Mucosa of rectum (tissue), 2 donors: ENCODE data around the gene SUGCT.

Experiments used
- H3K27ac ChIP-seq, 2 donors: one replicate each; pipeline ENCODE4 v1.7.0; 2013; ENCODE audit warnings: inconsistent platforms in 2 of 2, low read depth in 2 of 2, low read length in 2 of 2
- H3K27me3 ChIP-seq, 2 donors: one replicate each; pipeline ENCODE4 v1.7.0; 2013; ENCODE audit warnings: low read length in 2 of 2; ENCODE audit not compliant: control insufficient read depth in 2 of 2, insufficient read depth in 2 of 2
- H3K36me3 ChIP-seq, 2 donors: one replicate each; pipeline ENCODE4 v1.7.0; 2013; ENCODE audit warnings: low read length in 2 of 2; ENCODE audit not compliant: control insufficient read depth in 2 of 2, insufficient read depth in 2 of 2
- H3K4me1 ChIP-seq, 2 donors: one replicate each; pipeline ENCODE4 v1.7.0; 2013; ENCODE audit warnings: low read length in 2 of 2, mild to moderate bottlenecking in 1 of 2; ENCODE audit not compliant: control insufficient read depth in 2 of 2, insufficient read depth in 2 of 2
- H3K4me3 ChIP-seq, 2 donors: one replicate each; pipeline ENCODE4 v1.7.0; 2013; ENCODE audit warnings: low read length in 2 of 2
- H3K9ac ChIP-seq, 2 donors: one replicate each; pipeline ENCODE4 v1.7.0; 2013; ENCODE audit warnings: low read length in 2 of 2, low read depth in 1 of 2, mild to moderate bottlenecking in 1 of 2
- H3K9me3 ChIP-seq, 2 donors: one replicate each; pipeline ENCODE4 v1.7.0; 2013; ENCODE audit warnings: low read length in 2 of 2; ENCODE audit not compliant: control insufficient read depth in 2 of 2
- donor health status: healthy.
- donor health status: Normal muscosa, but diverticular disease.

SUGCT gene

GRCh38 chr7:40763319-40764287 is 628.8 kb downstream of the SUGCT start:
- Histone ChIP-seq H3K27me3 (no peaks in the 10 kb centered on the region), H3K36me3 (no peaks in the 10 kb centered on the region), H3K27ac (no peak overlapping the region), H3K9me3 (no peaks in the 10 kb centered on the region), H3K4me1 (no peaks in the 10 kb centered on the region), H3K4me3 (no peak overlapping the region), H3K9ac (no peak overlapping the region)

DNA sequence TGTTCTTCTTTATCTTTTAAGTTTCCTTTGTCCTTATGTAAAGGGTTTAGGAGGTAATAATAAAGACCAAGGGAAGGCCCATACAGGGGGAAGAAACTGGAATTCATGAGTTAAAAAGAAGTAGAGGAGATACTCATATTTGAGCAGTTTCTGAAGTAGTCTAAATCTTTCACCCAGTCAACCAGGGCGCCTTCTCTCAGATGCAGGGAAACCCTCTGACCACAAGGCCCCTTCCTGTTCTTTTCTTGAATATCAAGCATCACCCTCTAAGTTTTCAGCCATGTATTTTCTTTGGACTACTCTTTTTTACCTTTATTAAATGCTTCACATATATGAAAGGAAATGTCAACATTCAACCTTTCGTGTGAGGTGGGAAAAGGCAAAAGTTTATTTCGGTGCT is 630.8 kb downstream of the SUGCT start:
- Histone ChIP-seq H3K36me3 (no peaks in the 10 kb centered on the region), H3K4me3 (no peak overlapping the region), H3K4me1 (no peaks in the 10 kb centered on the region), H3K9me3 (no peaks in the 10 kb centered on the region), H3K27ac (no peak overlapping the region), H3K9ac (no peak overlapping the region), H3K27me3 (no peaks in the 10 kb centered on the region)

GRCh38 chr7:40772096-40772495 is 637.3 kb downstream of the SUGCT start:
- no peaks in the 10 kb centered on the region for H3K9me3 ChIP-seq
- no peaks in the 10 kb centered on the region for H3K27me3 ChIP-seq
- H3K4me1 ChIP-seq = no peaks in the 10 kb centered on the region
- H3K4me3 ChIP-seq = no peak overlapping the region
- H3K27ac ChIP-seq = no peak overlapping the region
- H3K9ac ChIP-seq = no peak overlapping the region
- H3K36me3 ChIP-seq = no peaks in the 10 kb centered on the region

DNA sequence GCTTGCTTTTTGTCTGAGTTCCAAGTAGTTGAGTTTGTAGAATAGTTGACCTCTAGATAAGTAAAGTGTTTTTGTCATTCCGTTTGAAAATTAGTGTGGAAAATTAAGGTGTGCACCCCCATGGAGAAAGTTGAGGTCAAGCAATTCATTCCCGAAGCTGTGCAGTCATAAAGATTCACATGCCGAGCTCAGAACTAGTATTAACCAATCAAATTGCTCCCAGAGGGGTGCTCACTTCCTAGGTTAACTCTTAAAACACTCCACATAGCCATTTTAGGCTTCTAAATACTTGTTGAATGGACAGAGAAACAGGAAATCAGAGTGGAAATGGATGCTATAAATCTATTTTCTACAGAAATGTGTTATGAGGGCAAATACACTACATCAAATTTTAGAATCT is 638.9 kb downstream of the SUGCT start:
- Histone ChIP-seq H3K36me3 (no peaks in the 10 kb centered on the region), H3K4me1 (no peaks in the 10 kb centered on the region), H3K9ac (no peak overlapping the region), H3K4me3 (no peak overlapping the region), H3K9me3 (no peaks in the 10 kb centered on the region), H3K27ac (no peak overlapping the region), H3K27me3 (no peaks in the 10 kb centered on the region)

- H3K9ac ChIP-seq = no peak overlapping the region
- no peaks in the 10 kb centered on the region for H3K9me3 ChIP-seq
- H3K27me3 ChIP-seq = no peaks in the 10 kb centered on the region
- H3K4me1 ChIP-seq = no peaks in the 10 kb centered on the region
- no peak overlapping the region for H3K4me3 ChIP-seq
- no peaks in the 10 kb centered on the region for H3K36me3 ChIP-seq
- no peak overlapping the region for H3K27ac ChIP-seq
Measured at GRCh38 chr7:40775877-40776276, 641.1 kb downstream of the SUGCT start.

- Histone ChIP-seq H3K4me3 (no peak overlapping the region), H3K9me3 (no peaks in the 10 kb centered on the region), H3K9ac (no peak overlapping the region), H3K27me3 (no peaks in the 10 kb centered on the region), H3K4me1 (no peaks in the 10 kb centered on the region), H3K36me3 (no peaks in the 10 kb centered on the region), H3K27ac (no peak overlapping the region)
Measured at GRCh38 chr7:40777730-40778312, 643.0 kb downstream of the SUGCT start.

DNA sequence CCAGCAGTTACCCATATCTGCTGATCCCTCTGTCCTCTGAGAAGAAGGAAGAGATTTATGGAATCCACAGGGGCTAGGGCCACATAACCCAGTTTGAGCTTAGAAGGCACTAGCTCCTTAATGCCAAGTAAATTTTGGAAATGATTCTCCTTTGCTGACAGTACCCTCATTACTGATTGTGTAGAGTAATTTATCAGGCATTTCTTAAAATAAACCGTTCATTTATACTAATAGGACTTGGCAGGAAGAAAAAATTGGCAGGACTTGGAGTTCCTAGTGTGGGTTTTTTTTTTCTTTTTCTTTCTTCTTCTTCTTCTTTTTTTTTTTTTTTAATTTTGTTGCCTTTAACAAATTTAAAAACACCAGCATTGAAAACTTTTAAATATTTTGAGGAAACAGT is 645.7 kb downstream of the SUGCT start:
- no peaks in the 10 kb centered on the region for H3K27me3 ChIP-seq
- no peaks in the 10 kb centered on the region for H3K4me1 ChIP-seq
- H3K36me3 ChIP-seq = no peaks in the 10 kb centered on the region
- no peak overlapping the region for H3K9ac ChIP-seq
- no peaks in the 10 kb centered on the region for H3K9me3 ChIP-seq
- no peak overlapping the region for H3K27ac ChIP-seq
- no peak overlapping the region for H3K4me3 ChIP-seq

DNA sequence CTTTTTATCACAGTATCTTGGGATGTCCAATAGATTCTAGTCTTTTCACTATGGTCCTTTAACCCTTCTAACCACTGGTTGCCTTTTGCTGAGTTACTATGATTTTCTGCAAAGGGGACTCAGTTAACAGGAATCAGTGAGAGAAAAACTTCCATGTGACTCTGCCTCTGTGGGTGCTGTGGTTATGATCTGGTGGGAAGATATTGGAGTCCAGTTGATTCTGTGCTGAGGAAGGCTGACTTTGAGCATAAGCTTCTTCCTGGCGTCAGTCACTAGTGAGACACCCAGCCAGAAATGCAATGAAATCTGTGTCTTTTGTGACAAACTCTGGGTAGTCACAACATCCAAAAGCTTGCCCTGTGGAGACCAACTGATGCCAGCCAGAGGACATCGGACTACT is 648.0 kb downstream of the SUGCT start:
- H3K36me3 ChIP-seq = no peaks in the 10 kb centered on the region
- no peaks in the 10 kb centered on the region for H3K27me3 ChIP-seq
- no peak overlapping the region for H3K27ac ChIP-seq
- H3K9me3 ChIP-seq = no peaks in the 10 kb centered on the region
- H3K4me3 ChIP-seq = no peak overlapping the region
- H3K9ac ChIP-seq = no peak overlapping the region
- no peaks in the 10 kb centered on the region for H3K4me1 ChIP-seq

GRCh38 chr7:40784176-40784575 is 649.4 kb downstream of the SUGCT start:
- H3K9me3 ChIP-seq = no peaks in the 10 kb centered on the region
- no peaks in the 10 kb centered on the region for H3K4me1 ChIP-seq
- no peak overlapping the region for H3K4me3 ChIP-seq
- H3K27ac ChIP-seq = no peak overlapping the region
- H3K9ac ChIP-seq = no peak overlapping the region
- H3K36me3 ChIP-seq = no peaks in the 10 kb centered on the region
- no peaks in the 10 kb centered on the region for H3K27me3 ChIP-seq

DNA sequence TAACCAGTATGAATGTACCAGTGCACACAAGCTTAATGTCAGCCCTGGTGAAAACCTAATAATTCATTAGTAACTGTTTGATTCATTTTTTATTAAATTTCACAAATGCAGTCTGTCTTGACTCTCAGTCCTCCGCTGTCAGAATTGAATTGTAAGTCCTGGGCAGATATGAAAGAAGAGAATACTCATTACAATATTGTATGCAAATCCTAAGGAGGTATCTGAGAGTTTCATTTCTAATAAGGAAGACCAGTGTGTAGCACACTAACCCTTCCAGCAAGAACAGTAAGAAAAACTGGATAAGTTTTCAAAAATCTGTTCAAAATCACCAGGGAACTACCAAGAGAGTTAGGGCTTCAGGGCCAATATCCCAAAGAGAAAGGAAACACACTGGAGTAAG is 652.1 kb downstream of the SUGCT start:
- Histone ChIP-seq H3K4me3 (no peak overlapping the region), H3K4me1 (no peaks in the 10 kb centered on the region), H3K9me3 (no peaks in the 10 kb centered on the region), H3K27me3 (no peaks in the 10 kb centered on the region), H3K36me3 (no peaks in the 10 kb centered on the region), H3K9ac (no peak overlapping the region), H3K27ac (no peak overlapping the region)
